ENCODE results near the gene PCNA.

PCNA gene

DNA sequence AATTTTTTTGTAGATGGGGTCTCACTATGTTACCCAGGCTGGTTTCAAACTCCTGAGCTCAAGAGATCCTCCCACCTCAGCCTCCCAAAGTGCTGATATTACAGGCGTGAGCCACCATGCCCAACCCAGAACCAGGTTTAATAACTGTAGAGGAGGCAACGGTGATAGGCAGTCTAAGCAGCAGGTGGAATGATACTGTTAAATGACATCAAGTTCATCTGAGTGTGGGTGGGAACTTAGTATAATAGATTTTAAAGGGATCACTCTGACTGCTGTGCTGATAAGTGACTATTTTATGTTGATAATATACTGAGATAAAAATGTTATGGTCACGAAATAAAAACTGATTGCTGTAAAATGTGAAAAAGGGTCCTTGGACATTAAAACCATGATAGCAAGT lies 31.1 kb downstream of the PCNA start:
- H3K27me3 ChIP-seq (ENCODE audit: insufficient read depth, low read length, poor library complexity, severe bottlenecking): no peaks in the 10 kb centered on the region
- no peaks in the 10 kb centered on the region for H3K4me1 ChIP-seq (ENCODE audit: insufficient read depth, low read length, poor library complexity, severe bottlenecking)
- H3K9me2 ChIP-seq (replicated peaks; ENCODE audit: low read depth, low read length): no peaks in the 10 kb centered on the region
- no peaks in the 10 kb centered on the region; the same call in 1 of the 2 replicates for H3K36me3 ChIP-seq (ENCODE audit: insufficient read depth, low read length)
- no peak for TF ChIP-seq EZH2phosphoT487 (IDR thresholded peaks at IDR 0.05; ENCODE audit: borderline replicate concordance)
- TF ChIP-seq, protein P1, sequence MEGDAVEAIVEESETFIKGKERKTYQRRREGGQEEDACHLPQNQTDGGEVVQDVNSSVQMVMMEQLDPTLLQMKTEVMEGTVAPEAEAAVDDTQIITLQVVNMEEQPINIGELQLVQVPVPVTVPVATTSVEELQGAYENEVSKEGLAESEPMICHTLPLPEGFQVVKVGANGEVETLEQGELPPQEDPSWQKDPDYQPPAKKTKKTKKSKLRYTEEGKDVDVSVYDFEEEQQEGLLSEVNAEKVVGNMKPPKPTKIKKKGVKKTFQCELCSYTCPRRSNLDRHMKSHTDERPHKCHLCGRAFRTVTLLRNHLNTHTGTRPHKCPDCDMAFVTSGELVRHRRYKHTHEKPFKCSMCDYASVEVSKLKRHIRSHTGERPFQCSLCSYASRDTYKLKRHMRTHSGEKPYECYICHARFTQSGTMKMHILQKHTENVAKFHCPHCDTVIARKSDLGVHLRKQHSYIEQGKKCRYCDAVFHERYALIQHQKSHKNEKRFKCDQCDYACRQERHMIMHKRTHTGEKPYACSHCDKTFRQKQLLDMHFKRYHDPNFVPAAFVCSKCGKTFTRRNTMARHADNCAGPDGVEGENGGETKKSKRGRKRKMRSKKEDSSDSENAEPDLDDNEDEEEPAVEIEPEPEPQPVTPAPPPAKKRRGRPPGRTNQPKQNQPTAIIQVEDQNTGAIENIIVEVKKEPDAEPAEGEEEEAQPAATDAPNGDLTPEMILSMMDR (conservative IDR thresholded peaks at IDR 0.05; ENCODE audit: low read length): no peak
- H3F3A ChIP-seq (ENCODE audit: low read depth): no peaks in the 10 kb centered on the region
- no peak overlapping the region for H3K9ac ChIP-seq (ENCODE audit: low read depth, low read length, poor library complexity, severe bottlenecking)
- no peak overlapping the region for H3K4me2 ChIP-seq (ENCODE audit: low read depth, low read length, poor library complexity, severe bottlenecking)
- no peaks in the 10 kb centered on the region for H3K79me2 ChIP-seq (ENCODE audit: insufficient read depth, low read length)
- H2AFZ ChIP-seq (ENCODE audit: low read length): no peak overlapping the region
- H4K20me1 ChIP-seq (ENCODE audit: insufficient read depth, low read length, poor library complexity, severe bottlenecking): no peaks in the 10 kb centered on the region
- no peaks in the 10 kb centered on the region for H3K9me3 ChIP-seq (ENCODE audit: insufficient read depth, low read depth, low read length)
- H3K4me3 ChIP-seq (ENCODE audit: low read length, poor library complexity, severe bottlenecking): no peak overlapping the region

DNA sequence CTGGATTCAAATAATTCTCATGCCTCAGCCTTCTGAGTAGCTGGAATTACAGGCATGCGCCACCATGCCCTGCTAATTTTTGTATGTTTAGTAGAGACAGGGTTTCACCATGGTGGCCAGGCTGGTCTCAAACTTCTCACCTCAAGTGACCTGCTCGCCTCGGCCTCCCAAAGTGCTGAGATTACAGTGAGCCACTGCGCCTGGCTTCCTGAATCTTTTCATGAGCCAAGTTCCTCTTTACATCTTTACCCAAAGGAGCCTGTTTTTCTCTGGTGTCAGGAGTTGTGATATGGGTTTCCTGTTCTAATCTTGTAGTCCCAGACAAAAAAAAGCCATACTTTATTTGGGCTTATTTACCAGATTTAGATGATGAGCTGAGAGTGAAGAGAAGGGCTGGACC lies 34.4 kb downstream of the PCNA start:
- Histone ChIP-seq H3K4me2 (ENCODE audit: low read depth, low read length, poor library complexity, severe bottlenecking) (no peak overlapping the region), H3K9ac (ENCODE audit: low read depth, low read length, poor library complexity, severe bottlenecking) (no peak overlapping the region)
- TF ChIP-seq, protein P1 (conservative IDR thresholded peaks at IDR 0.05; ENCODE audit: low read length): no peak
- no peak for TF ChIP-seq EZH2phosphoT487 (IDR thresholded peaks at IDR 0.05; ENCODE audit: borderline replicate concordance)

DNA sequence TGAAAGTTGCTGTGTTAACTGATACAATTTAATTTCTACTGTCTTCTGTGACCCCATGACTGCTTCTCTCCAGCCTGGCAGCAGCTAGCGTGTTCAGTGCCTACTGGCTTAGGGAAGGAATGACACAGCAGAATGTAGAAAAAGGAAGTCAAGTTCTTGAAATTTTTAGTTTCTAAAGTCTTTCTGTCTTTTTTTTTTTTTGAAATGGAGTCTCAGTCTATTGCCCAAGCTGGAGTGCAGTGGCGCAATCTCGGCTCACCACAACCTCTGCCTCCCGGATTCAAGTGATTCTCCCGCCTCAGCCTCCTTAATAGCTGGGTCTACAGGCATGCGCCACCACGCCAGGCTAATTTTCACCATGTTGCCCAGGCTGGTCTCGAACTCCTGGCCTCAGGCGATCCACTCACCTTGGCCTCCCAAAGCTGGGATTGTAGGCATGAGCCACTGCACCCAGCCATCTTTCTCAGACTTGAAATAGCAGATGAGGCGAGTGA lies 39.3 kb downstream of the PCNA start:
- no peaks in the 10 kb centered on the region for H3K36me3 ChIP-seq (ENCODE audit: insufficient read depth, low read length)
- no peak overlapping the region for H3K4me3 ChIP-seq (ENCODE audit: low read length, poor library complexity, severe bottlenecking)
- no peak overlapping the region for H3K9ac ChIP-seq (ENCODE audit: low read depth, low read length, poor library complexity, severe bottlenecking)
- H3K79me2 ChIP-seq (ENCODE audit: insufficient read depth, low read length): no peaks in the 10 kb centered on the region
- H3K4me1 ChIP-seq (ENCODE audit: insufficient read depth, low read length, poor library complexity, severe bottlenecking): no peaks in the 10 kb centered on the region
- H3K9me2 ChIP-seq (replicated peaks; ENCODE audit: low read depth, low read length): no peaks in the 10 kb centered on the region
- H3K4me2 ChIP-seq (ENCODE audit: low read depth, low read length, poor library complexity, severe bottlenecking): no peak overlapping the region
- no peak for TF ChIP-seq EZH2phosphoT487 (IDR thresholded peaks at IDR 0.05; ENCODE audit: borderline replicate concordance)
- TF ChIP-seq, protein P1 (conservative IDR thresholded peaks at IDR 0.05; ENCODE audit: low read length): no peak
- no peaks in the 10 kb centered on the region for H4K20me1 ChIP-seq (ENCODE audit: insufficient read depth, low read length, poor library complexity, severe bottlenecking)
- H2AFZ ChIP-seq (ENCODE audit: low read length): no peak overlapping the region
- H3F3A ChIP-seq (ENCODE audit: low read depth): no peaks in the 10 kb centered on the region
- H3K27me3 ChIP-seq (ENCODE audit: insufficient read depth, low read length, poor library complexity, severe bottlenecking): no peaks in the 10 kb centered on the region
- H3K9me3 ChIP-seq (ENCODE audit: insufficient read depth, low read depth, low read length): no peaks in the 10 kb centered on the region

More for the DNA sequence above, 34.4 kb downstream of the PCNA start:
- Histone ChIP-seq H4K20me1 (ENCODE audit: insufficient read depth, low read length, poor library complexity, severe bottlenecking) (no peaks in the 10 kb centered on the region), H3K4me3 (ENCODE audit: low read length, poor library complexity, severe bottlenecking) (no peak overlapping the region), H3K36me3 (ENCODE audit: insufficient read depth, low read length) (no peaks in the 10 kb centered on the region), H3K27me3 (ENCODE audit: insufficient read depth, low read length, poor library complexity, severe bottlenecking) (no peaks in the 10 kb centered on the region), H3K79me2 (ENCODE audit: insufficient read depth, low read length) (no peaks in the 10 kb centered on the region), H3F3A (ENCODE audit: low read depth) (no peaks in the 10 kb centered on the region), H3K4me1 (ENCODE audit: insufficient read depth, low read length, poor library complexity, severe bottlenecking) (no peaks in the 10 kb centered on the region), H2AFZ (ENCODE audit: low read length) (no peak overlapping the region), H3K9me2 (replicated peaks; ENCODE audit: low read depth, low read length) (no peaks in the 10 kb centered on the region), H3K9me3 (ENCODE audit: insufficient read depth, low read depth, low read length) (no peaks in the 10 kb centered on the region)

Measured in Loucy (cell line).